ENCODE measurements around the gene SSTR3.
"Not testable (repeated sequence)": the region's sequence is repeated elsewhere in the genome, so short reads cannot be mapped to it uniquely, and the experiment has no call there.

The SSTR3 gene

GRCh38 chr22:37211075-37211865, 1.0 kb downstream of the SSTR3 start:
- DNase-seq (ENCODE audit: low read depth in 1 of 2, low spot score in 1 of 2): no peak

- no peak for DNase-seq (ENCODE audit: low read depth in 1 of 2, low spot score in 1 of 2)
These were observed 2.1 kb downstream of the SSTR3 start for GRCh38 chr22:37210041-37210803.

DNA sequence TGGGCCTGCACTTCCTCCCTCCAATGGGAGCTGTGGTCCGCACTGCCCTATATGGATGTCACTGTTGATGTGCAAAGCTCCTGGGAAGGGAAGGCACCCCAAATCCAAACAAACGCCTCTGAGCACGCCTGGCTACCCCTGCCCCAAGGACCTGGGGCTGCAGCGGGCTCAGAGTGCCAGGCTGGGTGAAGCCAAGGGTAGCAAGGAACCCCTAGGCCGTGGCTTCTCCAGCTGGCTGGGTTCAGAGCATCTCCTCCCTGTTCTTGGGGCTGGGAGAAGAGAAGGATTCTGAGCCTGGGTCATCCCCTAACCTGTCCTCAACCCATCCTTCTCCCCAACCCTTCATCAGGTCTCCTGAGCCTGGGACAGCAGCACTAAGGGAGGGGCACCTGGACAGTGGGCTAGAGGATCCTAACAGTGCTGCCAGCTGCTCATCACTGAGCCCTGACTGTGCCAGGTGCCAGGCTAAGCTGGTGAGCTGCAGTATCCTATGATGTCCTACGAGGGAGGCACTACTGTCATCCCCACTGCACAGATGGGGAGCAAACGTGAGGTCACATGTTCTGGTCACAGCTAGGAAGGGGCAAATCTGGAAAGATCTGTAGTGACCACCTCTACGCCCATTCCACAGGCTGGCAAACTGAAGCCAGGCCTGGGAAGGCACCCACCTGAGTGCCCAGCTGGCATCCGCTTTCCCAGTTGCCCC, 3.0 kb downstream of the SSTR3 start:
- no peak for DNase-seq (ENCODE audit: low read depth in 1 of 2, low spot score in 1 of 2)

DNA sequence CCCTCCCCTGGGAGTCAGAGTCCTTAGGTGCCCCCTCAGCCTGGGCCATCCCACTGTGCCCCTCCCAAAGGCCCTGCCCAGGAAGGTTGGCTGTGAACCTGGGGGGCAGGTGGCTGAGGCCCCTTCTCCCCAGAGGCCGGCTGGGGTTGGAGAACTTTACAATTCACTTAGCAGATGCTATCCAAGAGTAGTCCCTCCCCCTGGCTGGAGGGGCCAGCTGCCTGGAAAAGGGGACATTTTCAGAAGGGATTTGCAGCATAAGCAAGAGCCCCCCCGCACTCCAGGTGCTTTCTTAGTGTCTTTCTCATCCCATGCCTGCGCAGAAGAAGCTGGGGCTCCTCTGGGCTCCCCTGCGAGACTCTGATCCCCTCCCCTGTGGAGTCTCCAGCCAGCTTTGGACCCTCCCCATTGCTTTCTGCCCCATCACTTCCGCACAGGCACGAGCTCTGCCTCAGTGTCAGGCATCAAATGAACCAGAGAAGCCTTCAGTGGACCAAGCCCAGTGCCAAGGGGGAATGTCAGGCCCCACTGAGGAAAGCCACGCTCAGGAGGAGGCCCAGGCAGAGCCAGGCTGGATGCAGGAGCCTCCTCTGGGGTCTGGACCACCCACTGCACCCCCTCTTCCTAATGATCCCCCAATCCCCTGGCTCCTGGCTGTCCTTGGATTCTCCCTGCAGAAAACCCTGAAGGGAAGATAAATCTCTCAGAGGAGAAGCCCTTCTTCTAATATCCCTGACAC, 3.7 kb downstream of the SSTR3 start:
- no peak for DNase-seq (ENCODE audit: low read depth in 1 of 2, low spot score in 1 of 2)

GRCh38 chr22:37207981-37208380, 4.3 kb downstream of the SSTR3 start:
- no peak for DNase-seq (ENCODE audit: low read depth in 1 of 2, low spot score in 1 of 2)

DNA sequence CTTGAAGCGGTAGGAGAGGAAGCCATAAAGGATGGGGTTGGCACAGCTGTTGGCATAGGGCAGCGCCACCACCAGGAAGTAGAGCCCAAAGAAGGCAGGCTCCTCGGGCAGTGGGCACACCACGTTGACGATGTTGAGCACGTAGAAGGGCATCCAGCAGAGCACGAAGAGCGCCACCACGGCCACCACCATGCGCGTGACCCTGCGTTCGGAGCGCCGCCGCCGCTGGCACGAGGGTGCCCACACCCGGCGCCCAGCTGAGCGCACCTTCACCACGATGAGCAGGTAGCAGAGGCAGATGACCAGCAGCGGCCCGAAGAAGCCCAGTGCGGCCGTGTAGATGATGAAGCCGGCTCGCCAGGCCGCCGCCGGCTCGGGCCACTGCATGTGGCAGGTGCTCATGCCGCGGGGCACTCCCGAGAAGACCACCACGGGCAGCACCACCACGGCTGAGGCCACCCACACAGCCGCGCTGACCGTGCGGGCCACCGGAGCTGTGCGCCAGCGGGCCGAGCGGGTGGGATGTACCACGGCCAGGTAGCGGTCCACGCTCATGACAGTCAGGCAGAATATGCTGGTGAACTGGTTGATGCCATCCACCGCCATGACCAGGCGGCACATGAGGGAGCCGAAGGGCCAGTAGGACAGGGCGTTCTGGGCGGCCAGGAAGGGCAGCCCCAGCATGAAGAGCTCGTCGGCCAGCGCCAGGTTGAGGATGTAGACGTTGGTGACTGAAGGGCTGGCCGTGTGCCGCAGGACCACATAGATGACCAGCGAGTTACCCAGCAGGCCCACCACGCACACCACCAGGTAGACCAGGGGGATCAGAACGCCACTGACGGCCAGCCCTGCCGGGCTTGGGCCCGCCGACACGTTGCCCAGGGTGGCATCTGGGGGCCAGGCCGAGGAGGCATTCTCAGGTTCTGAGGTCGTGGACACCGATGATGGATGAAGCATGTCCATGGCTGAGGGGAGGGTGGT, 5.1 kb downstream of the SSTR3 start:
- DNase-seq (ENCODE audit: low read depth in 1 of 2, low spot score in 1 of 2): no peak

DNA sequence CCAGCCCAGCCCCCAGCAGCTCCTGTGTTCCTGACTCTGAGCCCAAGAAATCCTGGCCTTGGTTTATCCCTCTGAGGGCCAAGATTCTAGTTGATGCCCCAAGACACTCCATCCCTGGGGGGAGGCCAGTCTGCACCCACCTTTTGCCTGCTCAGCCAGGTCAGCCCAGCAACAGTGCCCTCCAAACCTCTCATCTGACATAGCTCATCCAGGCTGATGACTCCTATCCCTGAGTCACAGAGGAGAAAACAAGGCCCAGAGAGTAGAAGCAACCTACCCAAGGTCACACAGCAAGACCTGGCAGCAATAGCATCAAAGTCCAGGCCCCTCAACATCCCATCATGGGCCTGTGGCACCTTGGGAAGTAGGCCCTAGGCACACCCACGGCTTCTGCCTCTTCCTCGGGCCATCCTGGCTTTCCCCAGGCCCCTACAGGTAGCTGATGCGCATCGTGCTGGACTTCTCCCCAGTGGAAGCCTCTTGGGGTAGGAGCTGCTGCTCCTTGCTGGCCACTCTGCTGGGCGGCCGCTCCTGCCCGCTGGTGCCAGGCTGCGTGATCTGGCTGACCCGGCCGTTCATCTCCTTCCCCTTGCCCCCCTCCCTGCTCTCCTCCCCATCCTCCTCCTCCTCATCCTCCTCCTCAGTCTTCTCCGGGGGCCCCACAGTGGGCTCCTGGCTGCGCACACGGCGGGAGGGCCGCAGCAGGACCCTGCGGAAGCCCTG, 6.0 kb downstream of the SSTR3 start:
- DNase-seq (ENCODE audit: low read depth in 1 of 2, low spot score in 1 of 2): no peak

- no peak for DNase-seq (ENCODE audit: low read depth in 1 of 2, low spot score in 1 of 2)
These were observed 7.2 kb downstream of the SSTR3 start for GRCh38 chr22:37205046-37205445.

DNA sequence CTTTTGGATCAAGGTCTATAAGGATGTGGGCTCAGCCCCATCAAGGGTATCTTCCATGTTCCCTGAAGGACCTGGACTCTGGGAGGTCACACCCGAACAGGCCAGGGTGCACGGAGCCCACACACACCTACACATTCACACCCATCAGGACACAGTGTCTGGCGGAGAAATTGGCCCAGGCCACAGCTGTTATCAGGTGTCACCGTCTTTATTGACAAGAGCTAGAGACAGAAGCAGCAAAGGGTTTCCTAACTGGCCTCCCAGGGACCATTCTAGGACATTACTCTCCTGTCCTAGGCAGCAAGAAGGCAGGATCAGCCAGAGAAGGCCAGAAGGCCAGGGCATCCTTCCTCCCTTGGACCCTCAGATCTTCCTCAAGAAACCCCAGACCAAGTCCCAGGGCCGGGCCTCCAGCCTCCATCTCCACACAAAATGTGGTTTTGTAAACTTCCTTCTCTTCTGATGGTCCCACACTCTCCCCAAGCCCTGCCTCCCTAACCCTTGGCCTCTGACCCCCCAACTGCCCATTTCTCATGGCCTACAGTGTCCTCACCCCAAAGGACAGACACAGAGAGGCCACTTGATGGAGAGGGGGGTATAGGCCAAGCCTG, 8.1 kb downstream of the SSTR3 start:
- DNase-seq (ENCODE audit: low read depth in 1 of 2, low spot score in 1 of 2): no peak

DNA sequence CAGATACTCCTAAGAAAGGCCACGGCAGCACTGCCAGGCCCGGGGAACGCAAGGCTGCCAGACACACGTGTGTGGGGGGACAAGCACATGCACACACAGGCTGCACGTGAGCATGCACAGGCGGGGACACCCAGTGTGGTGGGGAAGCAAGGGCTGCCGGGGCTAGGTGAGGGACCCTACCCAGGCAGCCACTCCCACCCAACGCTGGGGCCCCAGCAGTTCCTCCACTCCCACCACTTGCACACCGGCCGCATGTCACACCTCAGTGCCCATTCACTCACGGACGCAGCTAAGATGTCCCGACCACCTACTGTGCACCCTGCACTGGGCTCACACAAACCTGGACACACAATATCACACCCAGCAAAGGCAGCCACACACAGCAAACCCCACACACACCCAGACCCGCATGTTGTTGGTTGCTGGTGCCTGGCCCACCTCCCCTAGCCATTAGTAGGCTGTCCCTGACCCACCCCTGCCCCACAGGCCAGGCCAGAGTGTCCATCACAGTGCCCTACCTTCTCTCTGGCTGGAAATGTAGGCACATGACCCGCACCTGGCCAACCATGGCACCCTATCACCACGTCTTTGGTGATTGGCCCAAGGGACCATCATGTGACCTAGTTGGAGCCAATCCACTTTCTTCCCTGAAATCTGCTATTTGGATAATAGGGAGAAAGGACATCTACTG, 8.8 kb downstream of the SSTR3 start:
- DNase-seq (ENCODE audit: low read depth in 1 of 2, low spot score in 1 of 2): no peak

- no peak for DNase-seq (ENCODE audit: low read depth in 1 of 2, low spot score in 1 of 2)
These were observed 9.6 kb downstream of the SSTR3 start for GRCh38 chr22:37202716-37203115.

GRCh38 chr22:37202001-37202555, 10.2 kb downstream of the SSTR3 start:
- no peak for DNase-seq (ENCODE audit: low read depth in 1 of 2, low spot score in 1 of 2)

GRCh38 chr22:37201443-37201820, 10.8 kb downstream of the SSTR3 start:
- DNase-seq (ENCODE audit: low read depth in 1 of 2, low spot score in 1 of 2): not testable (repeated sequence)

DNA sequence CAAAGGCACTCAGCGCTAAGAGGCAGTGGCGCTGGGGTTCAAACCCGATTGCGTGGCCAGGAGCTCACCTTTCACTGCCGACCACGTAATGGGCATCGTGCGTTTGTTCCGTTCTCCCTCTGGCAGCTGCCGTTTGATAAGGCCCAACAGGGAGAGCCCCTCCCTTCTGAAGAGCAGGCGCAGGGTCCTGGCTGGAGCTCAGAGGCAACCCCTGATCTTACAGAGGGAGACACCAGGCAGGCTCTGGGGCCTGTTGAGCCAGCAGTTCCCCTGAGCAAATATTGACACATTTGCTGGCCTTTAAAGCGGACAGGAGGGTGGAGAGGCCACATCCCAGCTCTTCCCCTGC, 12.5 kb downstream of the SSTR3 start:
- no peak for DNase-seq (ENCODE audit: low read depth in 1 of 2, low spot score in 1 of 2)

- DNase-seq (ENCODE audit: low read depth in 1 of 2, low spot score in 1 of 2): peak; percentile 99
These were observed 13.0 kb downstream of the SSTR3 start for GRCh38 chr22:37199103-37199759.

GRCh38 chr22:37198258-37199102, 13.8 kb downstream of the SSTR3 start:
- DNase-seq (ENCODE audit: low read depth in 1 of 2, low spot score in 1 of 2): peak; percentile 85 to 92
